Progenitor cell of endocrine pancreas (in vitro differentiated cells): Measurements from ENCODE around the gene HECTD2. TPM values are rescaled to one million over a fixed set of nuclear protein-coding genes. Genes with fewer than 3 reads are reported as not detected.
"Not testable (repeated sequence)": the region's sequence is repeated elsewhere in the genome, so short reads cannot be mapped to it uniquely, and the experiment has no call there.

Source experiments
- DNase-seq: peaks from one replicate; pipeline ENCODE4 v3.0.0; 2021; ENCODE audit warnings: low spot score; ENCODE audit not compliant: unreplicated experiment
- H3K27ac Mint-ChIP-seq: 2 replicates; pipeline ENCODE4 v1.8.0; 2021; ENCODE audit warnings: mild to moderate bottlenecking, moderate library complexity, mixed read lengths
- H3K27me3 Mint-ChIP-seq: 2 replicates; pipeline ENCODE4 v1.8.0; 2021; ENCODE audit warnings: mixed read lengths
- H3K36me3 Mint-ChIP-seq: 2 replicates; pipeline ENCODE4 v1.8.0; 2022; ENCODE audit warnings: mixed read lengths; ENCODE audit not compliant: insufficient read depth
- H3K4me1 Mint-ChIP-seq: 2 replicates; pipeline ENCODE4 v1.8.0; 2021; ENCODE audit warnings: low read depth, mixed read lengths
- H3K4me3 Mint-ChIP-seq: 2 replicates; pipeline ENCODE4 v1.8.0; 2021; ENCODE audit warnings: low read depth, mild to moderate bottlenecking, moderate library complexity, mixed read lengths
- H3K9me3 Mint-ChIP-seq: 2 replicates; pipeline ENCODE4 v1.8.0; 2021; ENCODE audit warnings: low read depth, mixed read lengths
- CTCF ChIP-seq: fragments of 200-600 bp; sonication (generic); IDR thresholded peaks from one replicate; pipeline ENCODE4 v1.5.0; 2021; ENCODE audit warnings: antibody characterized with exemption, mild to moderate bottlenecking; ENCODE audit not compliant: unreplicated experiment
- total RNA-seq: library from RNA; stranded (reverse); gene quantifications from 2 replicates; pipeline ENCODE4 v1.2.1, GENCODE V29; 2021

Gene HECTD2
- total RNA-seq, 1 donor from 2014 or later = 33.1 TPM

- no peak for TF ChIP-seq CTCF
- Mint-ChIP-seq H3K4me3 (no peak overlapping the region), H3K27me3 (no peaks in the 10 kb centered on the region), H3K36me3 (peaks cover 11% of the 10 kb centered on the region), H3K4me1 (peaks cover 3% of the 10 kb centered on the region), H3K27ac (no peak overlapping the region), H3K9me3 (peaks cover 3% of the 10 kb centered on the region)
- DNase-seq = no peak
These were observed 116.0 kb downstream of the HECTD2 start for GRCh38 chr10:91525896-91526712.

- Mint-ChIP-seq H3K27me3 (peaks cover 2% of the 10 kb centered on the region), H3K36me3 (peaks cover 8% of the 10 kb centered on the region), H3K4me3 (no peak overlapping the region), H3K9me3 (no peaks in the 10 kb centered on the region), H3K4me1 (no peaks in the 10 kb centered on the region), H3K27ac (no peak overlapping the region)
- no peak for DNase-seq
- TF ChIP-seq CTCF = no peak
These were observed 117.9 kb downstream of the HECTD2 start for GRCh38 chr10:91528080-91528479.

GRCh38 chr10:91528768-91529167, 118.6 kb downstream of the HECTD2 start:
- Mint-ChIP-seq H3K36me3 (peaks cover 3% of the 10 kb centered on the region), H3K4me1 (no peaks in the 10 kb centered on the region), H3K4me3 (no peak overlapping the region), H3K27me3 (peaks cover 2% of the 10 kb centered on the region), H3K27ac (no peak overlapping the region), H3K9me3 (no peaks in the 10 kb centered on the region)
- no peak for TF ChIP-seq CTCF
- no peak for DNase-seq

- peaks cover 13% of the 10 kb centered on the region for H3K36me3 Mint-ChIP-seq
- not testable (repeated sequence) for H3K4me1 Mint-ChIP-seq, DNase-seq, H3K27me3 Mint-ChIP-seq, H3K27ac Mint-ChIP-seq, H3K9me3 Mint-ChIP-seq, H3K4me3 Mint-ChIP-seq
These were observed 124.6 kb downstream of the HECTD2 start for GRCh38 chr10:91534789-91535188.

GRCh38 chr10:91536111-91536510, 126.0 kb downstream of the HECTD2 start:
- Mint-ChIP-seq H3K9me3 (peaks cover 6% of the 10 kb centered on the region), H3K27ac (no peak overlapping the region), H3K27me3 (peaks cover 2% of the 10 kb centered on the region), H3K36me3 (peaks cover 15% of the 10 kb centered on the region), H3K4me1 (peaks cover 1% of the 10 kb centered on the region), H3K4me3 (no peak overlapping the region)
- no peak for DNase-seq
- no peak for TF ChIP-seq CTCF

- TF ChIP-seq CTCF = no peak
- peaks cover 6% of the 10 kb centered on the region for H3K9me3 Mint-ChIP-seq
- H3K36me3 Mint-ChIP-seq = peaks cover 15% of the 10 kb centered on the region
- peaks cover 1% of the 10 kb centered on the region for H3K4me1 Mint-ChIP-seq
- no peak for DNase-seq
- peaks cover 2% of the 10 kb centered on the region for H3K27me3 Mint-ChIP-seq
- H3K4me3 Mint-ChIP-seq = no peak overlapping the region
- H3K27ac Mint-ChIP-seq = no peak overlapping the region
These were observed 126.6 kb downstream of the HECTD2 start for GRCh38 chr10:91536733-91537132.
